HG03066 (cell line): ENCODE results near the gene ADGRD1.
"Not testable (repeated sequence)": the region's sequence is repeated elsewhere in the genome, so short reads cannot be mapped to it uniquely, and the experiment has no call there.

Source experiments
- ATAC-seq: cut with Tn5 transposase; IDR thresholded peaks from one replicate; pipeline ENCODE4 v1.9.1; 2021; ENCODE audit warnings: low read depth; ENCODE audit not compliant: unreplicated experiment

Gene ADGRD1

DNA sequence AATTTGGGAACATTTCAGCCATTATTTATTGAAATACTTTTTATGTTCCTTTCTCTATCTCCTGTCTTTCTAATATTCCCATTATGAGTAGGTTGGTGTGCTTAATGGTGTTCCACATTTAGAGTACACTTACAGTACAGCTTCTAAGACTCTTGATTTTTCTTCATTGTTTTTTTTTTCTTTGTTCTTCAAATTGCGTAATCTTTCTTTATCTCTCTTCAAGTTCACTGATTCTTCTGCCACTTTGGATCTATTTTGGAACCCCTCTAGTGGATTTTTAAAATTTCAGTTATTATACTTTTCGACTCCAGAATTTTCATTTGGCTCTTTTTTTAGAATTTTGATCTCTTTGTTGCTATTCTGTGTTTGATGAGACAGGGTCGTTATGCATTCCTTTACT is 157.7 kb downstream of the ADGRD1 start:
- no peak for ATAC-seq

DNA sequence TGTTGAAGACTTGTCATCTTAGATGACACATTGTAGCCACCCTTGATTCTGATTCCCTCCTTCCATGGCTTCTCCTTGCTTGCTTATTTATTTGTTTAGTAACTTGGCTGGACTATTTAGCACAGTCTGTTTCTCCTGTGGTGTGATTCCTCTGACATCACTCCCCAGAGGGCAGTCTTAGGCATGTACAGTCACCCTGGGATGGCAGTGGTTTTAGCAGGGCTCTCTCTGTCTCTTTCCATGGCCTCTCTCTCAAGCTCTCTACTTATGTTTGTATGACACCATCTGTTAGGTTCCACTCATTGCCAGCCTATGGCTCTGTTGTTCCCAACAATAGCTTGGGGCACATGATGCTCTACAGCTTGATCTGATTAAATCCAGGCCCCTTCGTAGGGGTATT is 158.3 kb downstream of the ADGRD1 start:
- no peak for ATAC-seq

DNA sequence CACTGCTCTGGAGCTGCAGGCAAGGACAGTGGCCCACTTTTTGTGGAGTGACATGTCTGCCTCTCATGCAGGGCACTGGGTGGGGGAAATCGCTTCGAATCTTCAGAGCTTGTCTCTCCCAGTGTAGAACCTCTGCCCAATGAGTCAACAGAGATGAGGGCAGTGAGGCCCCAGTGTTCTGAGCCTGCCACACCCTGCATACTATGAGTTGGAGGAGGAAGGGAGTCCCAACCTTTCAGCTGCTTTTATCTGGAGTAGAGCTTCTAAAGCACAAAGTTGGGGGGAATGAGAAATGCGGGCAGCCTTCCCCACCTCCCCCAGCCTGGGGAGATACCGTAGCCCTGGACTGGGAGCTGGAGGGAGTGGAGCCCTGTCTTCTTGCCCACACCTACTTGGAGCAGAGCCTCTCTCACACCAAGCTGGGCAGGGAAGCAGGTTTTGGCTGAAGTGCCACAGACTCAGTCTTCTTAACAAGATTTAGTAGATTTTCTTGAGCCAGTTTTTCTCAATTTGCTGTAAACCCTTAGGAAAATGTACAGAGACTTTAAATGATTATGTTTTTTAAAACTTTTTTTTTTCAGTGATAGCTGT is 159.1 kb downstream of the ADGRD1 start:
- no peak for ATAC-seq

DNA sequence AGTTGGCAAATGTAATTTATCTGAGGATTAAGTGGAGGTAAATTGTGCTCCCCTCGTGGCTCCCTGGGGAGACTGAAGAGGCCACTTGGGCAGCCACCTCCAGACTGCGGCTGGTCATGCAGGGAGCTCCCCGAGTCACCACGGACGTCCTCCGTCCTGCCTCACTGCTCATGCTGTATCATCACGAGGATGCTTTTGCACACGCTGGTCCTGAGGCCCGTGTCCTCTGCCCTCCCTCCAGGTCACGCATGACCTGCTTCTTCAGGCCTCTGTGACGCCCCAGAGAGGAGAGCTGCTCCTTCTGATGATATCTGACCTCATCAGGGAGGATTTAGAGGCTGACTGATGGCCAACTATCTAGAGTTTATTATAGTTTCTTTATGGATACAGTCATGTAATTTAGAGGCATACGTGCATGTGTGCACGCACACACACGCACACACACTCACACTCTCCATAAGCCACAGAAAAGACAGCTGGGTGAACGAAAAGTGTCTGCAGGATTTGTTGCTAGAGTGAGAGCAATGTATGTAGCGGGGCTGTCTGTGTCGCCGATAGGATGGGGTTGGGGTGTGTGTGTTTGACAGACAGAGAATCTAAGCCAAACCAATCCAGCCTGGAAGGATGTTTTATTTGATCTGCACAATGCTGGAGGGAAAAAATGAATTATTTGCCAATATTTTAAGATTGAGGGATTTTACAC is 160.0 kb downstream of the ADGRD1 start:
- no peak for ATAC-seq

DNA sequence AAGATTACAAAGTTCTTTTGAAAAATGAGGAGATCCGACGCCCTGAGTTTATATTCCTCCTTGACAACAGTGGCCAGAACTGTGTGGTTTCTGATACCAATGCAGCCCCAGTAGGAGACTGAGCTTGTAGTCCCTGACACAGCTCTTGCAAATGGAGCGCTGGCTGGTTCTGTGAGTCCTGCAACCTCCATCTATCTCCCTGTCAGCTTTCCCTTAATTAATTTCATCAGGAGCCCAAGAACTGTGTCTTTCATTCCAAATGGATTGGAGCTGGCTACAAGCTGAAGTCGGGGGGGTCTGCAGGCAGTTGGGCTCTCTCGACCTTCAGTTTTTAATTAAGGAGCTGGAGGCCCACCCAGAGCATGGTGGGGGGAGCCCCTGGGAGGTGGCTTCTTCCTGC is 160.6 kb downstream of the ADGRD1 start:
- no peak for ATAC-seq

DNA sequence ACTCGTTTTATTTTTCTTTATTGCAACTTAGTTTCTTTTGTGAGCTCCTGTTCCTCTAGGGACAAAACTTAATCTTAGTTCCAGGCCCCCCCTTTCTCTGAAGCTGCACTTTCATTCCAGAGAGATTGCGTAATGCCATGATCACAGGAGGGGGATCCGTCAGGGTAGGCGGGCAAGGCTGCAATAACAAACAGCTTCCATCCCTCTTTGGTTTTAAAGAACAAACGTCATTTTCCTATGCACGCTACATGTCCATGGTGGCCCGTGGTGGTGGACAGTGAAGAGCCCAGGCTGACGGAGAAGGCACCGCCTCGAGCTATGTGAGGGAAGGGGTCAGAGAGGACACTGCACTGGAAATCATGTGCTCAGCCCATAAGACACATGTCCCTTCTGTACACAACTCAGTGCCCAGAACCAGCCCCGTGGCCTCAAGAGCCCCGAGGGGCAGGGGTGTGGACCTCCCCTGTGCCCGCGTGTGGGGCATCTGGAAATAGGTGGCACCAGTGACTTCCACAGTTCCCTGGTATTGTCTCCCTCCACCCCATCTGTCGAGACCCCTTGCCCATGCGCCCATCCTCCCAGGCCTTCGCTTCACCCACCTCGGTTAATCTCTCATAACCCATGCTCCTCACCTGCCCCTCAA is 161.4 kb downstream of the ADGRD1 start:
- ATAC-seq, result no peak

DNA sequence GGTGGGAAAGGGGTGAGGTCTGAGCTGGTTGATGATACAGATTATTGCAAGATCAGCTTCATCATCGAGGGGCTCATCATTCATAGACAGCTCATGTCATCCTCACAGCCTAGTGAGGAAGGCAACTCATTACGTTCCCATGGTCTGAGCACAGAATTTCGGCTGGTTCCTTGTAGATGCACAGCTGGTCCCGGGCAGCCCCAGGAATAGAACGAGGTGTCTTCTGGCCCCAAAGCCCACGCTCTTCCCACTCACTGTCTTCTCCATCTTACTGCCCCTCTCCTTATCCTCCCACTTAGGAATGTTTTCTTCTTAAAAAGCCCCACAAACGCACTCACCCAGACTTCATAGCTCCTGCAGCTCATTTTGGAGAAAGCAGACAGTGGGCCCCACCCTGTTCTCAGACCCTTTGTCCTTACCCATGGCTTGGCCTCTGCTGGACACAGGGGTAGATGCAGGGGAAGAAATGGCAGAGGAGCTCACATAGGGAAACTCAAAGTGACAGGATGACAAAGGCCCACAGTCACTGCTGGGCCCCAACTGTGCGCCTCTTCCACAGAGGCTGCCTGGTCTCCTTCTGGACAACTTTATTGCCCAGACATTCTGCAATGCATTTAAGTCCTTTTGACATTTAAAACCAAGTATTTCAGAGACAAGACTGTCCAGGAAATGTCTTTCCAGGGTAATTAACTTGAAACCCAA is 162.2 kb downstream of the ADGRD1 start:
- no peak for ATAC-seq

DNA sequence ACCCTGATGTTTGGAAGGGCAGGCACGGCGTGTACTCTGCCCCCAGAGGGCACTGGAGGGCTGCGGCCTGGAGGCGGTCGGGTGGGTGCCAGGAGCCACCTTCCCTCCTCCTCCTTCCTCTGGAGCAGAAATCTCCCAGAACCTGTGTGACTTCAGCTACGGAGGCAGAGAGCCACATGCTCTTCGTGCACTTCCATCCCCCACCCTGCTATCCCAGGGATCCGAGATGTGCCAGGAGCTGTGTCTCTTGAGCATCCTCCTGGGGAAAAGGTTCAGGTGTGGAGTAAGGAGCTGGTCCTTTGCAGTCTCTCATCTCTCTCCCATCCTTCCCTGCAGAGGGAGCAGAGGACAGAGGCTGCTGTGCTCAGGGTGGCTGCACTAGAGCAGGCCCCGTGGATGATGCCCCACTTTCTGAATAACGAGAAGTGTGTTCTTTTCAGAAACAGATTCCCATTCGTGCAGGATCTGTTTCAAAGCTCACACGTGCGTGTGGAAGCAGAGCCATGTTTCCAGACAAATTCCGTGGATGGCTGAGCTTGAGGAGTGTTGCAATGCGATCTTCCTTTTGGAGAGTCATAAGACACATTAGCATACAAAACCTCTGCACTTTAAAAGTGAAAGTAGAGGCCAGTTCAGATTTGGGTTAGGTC is 162.9 kb downstream of the ADGRD1 start:
- no peak for ATAC-seq

DNA sequence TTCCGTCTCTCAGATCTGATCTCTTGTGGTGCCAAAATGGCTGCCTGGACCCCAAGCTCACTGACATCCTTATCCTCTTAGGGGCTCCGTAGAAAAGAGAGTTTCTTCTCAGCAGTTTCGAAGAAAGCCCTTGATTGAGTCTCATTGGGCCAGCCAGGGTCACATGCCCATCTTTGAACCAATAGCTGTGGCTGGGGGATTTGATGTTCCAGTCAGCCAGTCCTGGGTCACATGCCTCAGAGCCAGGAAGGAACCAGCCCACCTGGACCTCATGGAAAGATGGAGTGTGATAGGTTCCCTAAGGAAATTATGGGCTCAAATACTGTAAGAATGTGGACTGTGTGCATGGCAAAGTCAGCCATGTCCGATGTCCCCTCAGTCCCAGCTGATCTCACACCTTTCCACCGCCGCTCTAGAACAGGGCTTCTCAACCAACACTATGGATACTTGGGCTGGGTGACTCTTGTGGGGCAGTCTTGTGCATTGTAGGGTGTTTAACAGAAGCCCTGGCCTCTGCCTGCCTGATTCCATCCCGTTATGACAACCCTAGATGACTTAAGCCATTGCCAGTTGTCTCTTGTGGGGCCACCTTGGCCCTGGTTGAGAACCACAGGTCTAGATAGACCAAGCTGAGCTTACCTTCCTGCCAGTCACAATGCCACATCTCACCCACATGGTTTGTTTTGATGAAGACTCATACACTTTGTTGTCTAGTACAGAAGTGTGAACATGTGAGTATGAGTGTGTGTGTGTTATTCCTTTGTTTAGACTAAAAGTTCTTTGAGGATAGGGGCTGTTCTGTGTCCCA is 163.9 kb downstream of the ADGRD1 start:
- ATAC-seq, result no peak

DNA sequence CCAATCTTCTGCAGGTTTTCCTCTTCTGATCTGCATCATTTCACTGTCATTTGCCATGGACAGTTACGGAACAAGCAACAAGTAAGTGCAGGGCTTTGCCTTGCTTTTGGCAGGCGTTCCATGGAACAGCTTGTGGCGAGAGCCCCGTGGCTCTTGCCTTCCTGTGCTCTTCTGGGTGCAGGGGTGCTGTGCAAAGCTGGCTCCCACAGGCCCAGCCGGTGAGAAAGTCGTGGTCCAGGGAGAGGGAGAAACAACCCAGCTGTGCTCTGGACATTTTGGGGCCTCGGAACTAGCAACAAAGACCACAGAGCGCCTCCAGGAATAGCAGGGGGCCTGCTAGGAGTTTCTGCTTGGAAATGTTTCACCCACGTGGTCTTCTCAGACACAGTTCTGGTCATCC is 164.7 kb downstream of the ADGRD1 start:
- ATAC-seq, result no peak

DNA sequence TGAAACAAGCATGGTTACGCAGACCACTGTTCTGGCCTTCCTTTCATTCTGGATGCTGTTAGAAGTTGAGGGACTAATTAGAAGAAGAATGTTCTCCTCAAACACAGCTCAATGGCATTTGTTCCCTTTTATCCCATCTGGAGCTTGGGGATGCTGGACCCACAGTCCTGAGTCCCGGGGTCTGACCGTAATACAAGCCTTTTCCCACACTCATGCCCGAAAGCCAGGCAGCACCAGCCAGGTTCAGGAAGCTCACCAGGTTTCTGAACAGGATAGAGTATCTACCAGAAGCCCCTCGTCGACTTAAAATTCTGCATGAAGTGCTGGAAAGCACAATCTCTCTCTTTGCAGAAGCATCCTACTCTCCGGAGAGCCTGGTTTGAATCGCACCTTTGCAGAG is 165.6 kb downstream of the ADGRD1 start:
- ATAC-seq, result not testable (repeated sequence)

DNA sequence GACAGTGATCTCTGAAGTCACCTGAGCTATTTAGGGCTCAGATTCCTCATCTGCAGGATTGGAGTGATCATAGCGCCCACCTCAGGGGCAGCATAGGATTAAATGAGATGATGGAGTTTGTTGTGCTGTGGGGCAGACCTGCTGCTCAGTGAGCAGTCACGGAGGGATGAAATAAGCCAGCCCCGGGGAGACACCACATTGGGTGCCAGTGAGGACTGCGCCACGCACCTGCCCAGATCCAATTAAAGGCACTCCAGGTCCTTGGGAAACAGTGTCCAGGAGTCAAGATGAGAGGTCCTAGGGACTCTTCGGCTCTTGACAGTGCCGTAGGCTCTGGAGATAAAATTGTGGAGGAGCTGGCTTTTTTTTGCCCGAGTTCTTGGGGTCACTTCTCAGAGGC is 166.2 kb downstream of the ADGRD1 start:
- ATAC-seq, result no peak

DNA sequence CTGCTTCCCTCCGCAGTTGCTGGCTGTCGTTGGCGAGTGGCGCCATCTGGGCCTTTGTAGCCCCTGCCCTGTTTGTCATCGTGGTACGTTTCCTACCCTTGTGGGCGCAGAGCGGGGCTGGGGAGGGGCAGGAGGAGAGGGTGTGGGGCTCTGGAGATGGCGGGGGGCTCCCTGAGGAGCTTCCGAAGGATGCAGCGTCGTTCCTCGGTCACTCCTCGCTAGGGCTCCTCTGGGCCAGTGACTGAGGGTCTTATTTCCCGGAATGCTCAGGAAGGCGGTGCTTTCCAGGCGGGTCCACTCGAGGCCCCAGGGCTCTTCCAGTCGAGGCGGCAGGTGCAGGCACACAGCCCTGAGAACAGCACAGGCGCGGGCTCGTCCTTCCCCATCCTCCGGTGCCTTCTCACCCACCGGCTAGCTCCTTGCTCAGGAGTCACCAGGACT is 167.1 kb downstream of the ADGRD1 start:
- no peak for ATAC-seq

DNA sequence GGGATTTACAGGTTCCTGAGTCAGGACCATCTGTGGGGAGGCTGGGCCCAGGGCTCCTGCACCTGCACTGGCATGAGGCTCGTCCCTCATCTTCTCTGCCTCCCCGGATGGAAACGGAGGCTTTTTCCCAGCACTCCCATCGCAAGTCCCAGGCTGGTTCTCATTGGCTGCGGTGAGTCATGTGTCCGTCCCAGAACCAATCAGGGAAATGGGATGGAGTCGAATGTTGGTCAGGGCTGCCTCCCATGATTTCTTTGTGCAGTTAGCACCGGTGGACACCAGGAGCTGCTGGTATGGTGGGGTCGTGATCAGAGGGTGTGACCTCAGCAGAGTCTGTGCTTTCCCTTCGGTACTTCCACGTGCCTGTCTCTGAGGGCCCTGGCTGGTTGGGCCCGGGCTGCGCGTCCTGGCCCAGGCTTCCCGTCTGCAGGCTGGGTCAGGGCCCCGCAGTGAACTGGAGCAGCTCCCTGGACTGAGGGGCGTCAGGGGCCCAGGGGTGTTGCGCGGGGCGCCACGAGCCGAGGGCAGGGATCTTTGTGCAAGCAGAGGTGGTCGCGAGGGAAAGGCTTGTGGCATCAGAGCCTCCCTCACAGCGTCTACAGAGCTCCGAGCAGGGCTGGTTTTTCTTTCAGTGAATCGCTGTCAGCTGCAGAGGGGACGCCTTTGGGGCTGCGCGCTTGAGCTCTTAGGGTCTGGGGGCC is 168.1 kb downstream of the ADGRD1 start:
- ATAC-seq, result no peak

DNA sequence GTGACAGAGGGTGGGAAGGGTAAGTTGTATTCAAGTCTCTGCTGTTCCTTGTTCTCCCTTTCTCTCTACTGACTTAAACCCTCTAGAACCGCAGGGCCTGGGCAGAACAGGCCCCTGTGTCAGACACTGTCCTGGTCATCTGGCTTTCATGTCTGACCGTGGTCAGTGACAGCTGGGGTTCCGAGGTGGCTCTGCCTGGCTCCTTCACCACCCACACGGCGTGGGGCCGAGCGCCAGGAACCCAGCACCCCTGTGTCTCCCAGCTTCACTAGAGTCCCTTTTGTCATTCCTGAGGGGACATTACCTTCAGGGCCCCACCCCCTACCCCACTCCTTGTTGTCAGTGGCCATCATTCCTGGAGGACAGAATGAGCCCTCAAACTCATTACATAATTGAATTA is 168.9 kb downstream of the ADGRD1 start:
- ATAC-seq, result no peak

DNA sequence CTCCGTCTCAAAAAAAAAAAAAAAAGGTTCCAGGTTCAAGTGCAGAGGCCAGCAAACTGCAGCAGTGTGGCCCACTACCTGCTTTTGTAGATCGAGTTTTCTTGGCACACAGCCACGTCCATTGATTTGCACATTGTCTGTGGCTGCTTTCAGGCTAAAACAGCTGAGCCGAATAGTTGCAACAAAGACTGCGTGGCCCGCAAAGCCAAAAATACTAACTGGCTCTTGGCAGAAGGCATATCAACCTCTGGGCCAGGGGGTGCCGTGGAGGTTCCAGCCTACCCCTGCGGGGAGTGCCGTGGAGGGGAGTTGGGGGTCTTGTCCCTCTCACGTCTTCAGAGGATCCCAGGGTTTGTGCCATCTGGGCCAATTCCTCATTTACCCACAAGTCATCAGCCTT is 170.1 kb downstream of the ADGRD1 start:
- no peak for ATAC-seq

DNA sequence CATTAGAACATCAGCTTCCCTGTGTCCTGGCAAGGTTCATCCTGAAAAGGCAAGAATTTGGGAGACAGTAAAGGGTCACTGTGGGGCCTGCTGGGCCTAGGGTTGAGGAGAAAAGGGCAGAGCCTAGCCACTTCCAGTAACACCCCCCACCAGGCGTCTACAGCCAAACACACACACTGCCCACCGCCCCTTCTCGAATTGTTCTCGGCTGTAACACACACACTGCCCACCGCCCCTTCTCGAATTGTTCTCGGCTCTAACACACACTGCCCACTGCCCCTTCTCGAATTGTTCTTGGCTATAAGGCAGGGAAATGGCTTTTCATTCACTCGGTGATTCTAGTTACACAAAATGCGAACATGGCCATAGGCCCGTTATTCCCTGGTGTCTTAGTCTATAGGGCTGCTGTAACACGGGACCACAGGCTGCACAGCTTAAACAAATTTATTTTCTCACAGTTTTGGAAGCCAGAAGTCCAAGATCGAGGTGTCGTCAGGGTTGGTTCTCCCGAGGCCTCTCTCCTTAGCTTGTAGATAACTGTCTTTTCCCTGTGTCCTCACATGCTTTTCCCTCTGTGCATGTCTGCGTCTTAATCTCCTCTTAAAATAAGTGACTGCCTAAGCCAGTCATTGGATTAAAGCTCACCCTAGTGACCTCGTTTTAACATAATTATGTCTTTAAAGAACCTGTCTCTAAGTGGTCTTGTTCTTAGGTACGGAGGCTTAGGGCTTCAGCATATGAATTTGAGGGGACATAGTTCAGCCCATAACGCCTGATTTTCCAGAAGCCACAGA is 171.0 kb downstream of the ADGRD1 start:
- no peak for ATAC-seq

DNA sequence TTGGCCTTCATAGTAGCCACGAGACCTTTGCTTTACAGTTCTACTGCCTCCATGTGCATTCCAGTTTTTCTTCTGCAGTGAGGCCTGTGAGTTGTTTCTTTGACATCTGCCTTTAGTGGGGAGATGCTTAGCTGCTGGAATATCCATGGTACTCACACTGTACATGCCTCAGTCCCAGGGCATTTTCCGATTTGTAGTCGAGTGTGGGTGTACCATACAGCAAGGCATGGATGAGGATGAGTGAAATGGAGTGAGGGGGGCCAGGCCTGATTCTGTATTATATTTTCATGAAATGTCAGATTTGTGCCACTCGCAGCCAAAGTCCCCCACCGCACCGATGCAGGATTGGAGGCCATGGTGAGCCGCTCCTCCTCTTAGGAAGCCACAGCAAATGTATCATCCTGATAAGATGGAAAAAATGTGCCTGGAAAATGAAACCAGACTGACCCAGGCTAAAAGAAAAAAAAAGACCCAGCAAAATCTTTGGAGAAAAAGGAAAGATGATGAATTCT is 173.0 kb downstream of the ADGRD1 start:
- no peak for ATAC-seq

DNA sequence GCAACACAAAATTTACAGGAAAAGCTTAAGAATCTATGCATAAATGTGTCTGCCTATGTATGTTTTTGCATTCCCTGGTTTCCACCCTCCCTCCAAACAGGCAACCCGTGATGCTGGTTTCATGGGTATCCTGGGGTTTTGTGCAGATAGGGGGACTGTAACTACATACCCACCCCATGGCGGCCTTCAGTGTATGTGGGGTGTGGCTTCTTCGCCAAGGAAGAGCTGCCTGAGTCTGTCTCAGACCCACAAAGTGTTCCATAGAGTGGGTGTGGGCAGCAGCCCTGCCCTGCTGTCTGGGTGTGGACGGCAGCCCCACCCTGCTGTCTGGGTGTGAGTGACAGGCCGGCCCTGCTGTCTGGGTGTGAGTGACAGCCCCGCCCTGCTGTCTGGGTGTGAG is 174.8 kb downstream of the ADGRD1 start:
- ATAC-seq, result no peak
